SK-N-MC (cell line): ENCODE measurements around the gene ASZ1.

Experiments used
- DNase-seq: peaks from one replicate; pipeline ENCODE4 v3.0.0-alpha.2; 2011; ENCODE audit warnings: low read depth, low spot score
- H3K27ac ChIP-seq: fragments of 200-600 bp; sonication (generic); 2 replicates; pipeline ENCODE4 v1.5.1; 2016; ENCODE audit warnings: mixed run types
- H3K36me3 ChIP-seq: fragments of 200-600 bp; sonication (generic); 2 replicates; pipeline ENCODE4 v1.6.1; 2017; ENCODE audit warnings: antibody characterized with exemption, low read length, mixed read lengths; ENCODE audit not compliant: insufficient read depth
- H3K4me3 ChIP-seq: fragments of 200-600 bp; sonication (generic); 2 replicates; pipeline ENCODE4 v1.5.1; 2016
- H3K9ac ChIP-seq: fragments of 200-600 bp; sonication (generic); 2 replicates; pipeline ENCODE4 v1.8.0; 2017; ENCODE audit warnings: mixed run types, mixed read lengths; ENCODE audit not compliant: insufficient read length
- H3K9me3 ChIP-seq: fragments of 200-600 bp; sonication (generic); 2 replicates; pipeline ENCODE4 v1.6.1; 2017; ENCODE audit warnings: low read depth, mild to moderate bottlenecking, antibody characterized with exemption, low read length, moderate library complexity, mixed read lengths
- EZH2 ChIP-seq: fragments of 200-600 bp; sonication (generic); IDR thresholded peaks from one replicate; pipeline ENCODE4 v1.6.1; 2017; ENCODE audit warnings: antibody characterized with exemption
- FOXP2 ChIP-seq: optimal IDR thresholded peaks from 2 replicates; pipeline ENCODE3; 2011; ENCODE audit warnings: mild to moderate bottlenecking, moderate library complexity; ENCODE audit not compliant: insufficient read depth; ENCODE audit errors: extremely low read length, control extremely low read depth
- POLR2AphosphoS5 ChIP-seq: IDR thresholded peaks from 2 replicates; pipeline ENCODE4 v1.6.1; 2012; ENCODE audit warnings: mild to moderate bottlenecking, low read depth, low read length, borderline replicate concordance

The ASZ1 gene

DNA sequence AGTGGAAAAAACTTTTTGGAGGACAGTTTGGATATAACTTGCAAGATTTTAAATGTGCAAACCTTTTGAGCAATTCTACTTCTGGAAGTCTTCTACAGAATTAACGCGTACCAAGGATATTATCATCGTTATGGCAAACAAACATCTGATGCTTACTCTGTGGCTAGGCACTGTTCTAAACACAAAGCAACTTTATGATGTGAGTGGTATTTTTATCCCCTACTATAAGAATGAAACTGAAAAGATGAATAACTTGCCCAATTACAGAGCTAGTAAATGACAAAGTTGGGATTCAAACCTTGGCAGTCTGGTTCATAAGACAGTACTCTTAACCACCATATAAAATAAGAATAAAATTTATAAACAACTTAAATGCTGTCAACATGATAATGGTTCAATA is 15.8 kb downstream of the ASZ1 start:
- no peak overlapping the region; the same call in 1 of the 2 replicates for H3K27ac ChIP-seq
- no peak for DNase-seq
- no peak overlapping the region for H3K9ac ChIP-seq
- H3K9me3 ChIP-seq, result no peaks in the 10 kb centered on the region
- H3K36me3 ChIP-seq, result no peaks in the 10 kb centered on the region
- no peak overlapping the region for H3K4me3 ChIP-seq
- TF ChIP-seq FOXP2 (no peak), EZH2 (no peak), POLR2AphosphoS5 (no peak)

DNA sequence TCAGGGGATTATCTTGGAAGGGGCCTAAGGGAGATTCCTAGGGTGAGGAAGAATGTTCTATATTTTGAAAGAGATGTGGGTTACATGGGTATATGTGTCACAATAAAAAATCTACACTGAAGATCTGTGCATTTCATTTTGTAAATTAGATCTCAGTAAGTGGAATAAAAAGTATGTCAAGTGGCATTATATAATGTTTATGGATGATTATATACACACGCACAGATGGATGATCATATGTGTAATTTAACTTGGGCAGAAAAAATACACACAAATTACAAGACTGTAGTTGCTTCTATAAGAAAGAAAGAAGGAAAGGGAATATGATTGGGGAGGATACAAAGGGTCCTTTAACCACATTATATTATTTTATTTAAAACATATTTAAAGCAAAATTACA is 18.5 kb downstream of the ASZ1 start:
- Histone ChIP-seq H3K36me3 (no peaks in the 10 kb centered on the region), H3K9ac (no peak overlapping the region), H3K9me3 (no peaks in the 10 kb centered on the region), H3K4me3 (peak overlapping the region; percentile 21; the same call in 1 of the 2 replicates), H3K27ac (peak overlapping the region; percentile 71)
- TF ChIP-seq EZH2, result no peak
- TF ChIP-seq FOXP2, result no peak
- TF ChIP-seq POLR2AphosphoS5, result no peak
- DNase-seq, result peak; percentile 62

DNA sequence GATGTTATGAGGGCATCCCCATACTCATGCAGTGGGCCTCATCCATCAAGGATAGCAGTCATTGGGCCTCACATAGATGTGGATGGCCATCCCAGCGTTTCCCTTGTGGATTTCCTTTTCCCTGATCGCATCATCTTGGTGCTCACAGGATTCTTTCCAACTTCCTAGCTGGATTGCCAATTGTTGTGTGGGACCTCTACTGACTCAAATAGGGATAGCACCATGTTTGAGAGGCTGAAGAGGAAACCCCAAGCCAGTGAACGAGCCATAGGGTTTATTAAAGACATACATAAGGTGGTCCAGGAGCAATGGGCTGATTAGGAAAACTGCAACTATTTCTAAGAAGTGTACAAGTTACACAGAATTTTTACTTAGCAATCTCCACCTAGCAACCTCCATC is 21.8 kb downstream of the ASZ1 start:
- H3K9me3 ChIP-seq, result no peaks in the 10 kb centered on the region; the same call in 1 of the 2 replicates
- no peak for TF ChIP-seq POLR2AphosphoS5
- no peak for TF ChIP-seq EZH2
- no peak for TF ChIP-seq FOXP2
- no peak overlapping the region for H3K4me3 ChIP-seq
- no peaks in the 10 kb centered on the region for H3K36me3 ChIP-seq
- no peak for DNase-seq
- H3K27ac ChIP-seq, result no peak overlapping the region
- no peak overlapping the region for H3K9ac ChIP-seq

DNA sequence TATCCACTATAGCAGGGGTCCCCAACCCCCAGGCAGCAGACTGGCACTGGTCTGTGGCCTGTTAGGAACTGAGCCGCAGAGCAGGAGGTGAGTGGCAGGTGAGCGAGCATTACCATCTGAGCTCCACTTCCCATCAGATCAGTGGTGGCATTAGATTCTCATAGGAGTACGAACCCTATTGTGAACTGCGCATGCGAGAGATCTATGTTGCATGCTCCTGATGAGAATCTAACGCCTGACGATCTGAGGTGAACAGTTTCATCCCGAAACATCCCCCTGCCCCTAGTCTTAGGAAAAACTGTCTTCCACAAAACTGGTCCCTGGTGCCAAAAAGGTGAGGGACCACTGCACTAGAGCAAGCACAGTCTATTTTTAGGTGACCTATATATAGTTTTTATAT is 23.6 kb downstream of the ASZ1 start:
- no peak overlapping the region for H3K27ac ChIP-seq
- no peaks in the 10 kb centered on the region; the same call in 1 of the 2 replicates for H3K9me3 ChIP-seq
- H3K4me3 ChIP-seq, result no peak overlapping the region
- DNase-seq, result no peak
- TF ChIP-seq EZH2, result no peak
- no peak for TF ChIP-seq FOXP2
- TF ChIP-seq POLR2AphosphoS5, result no peak
- no peaks in the 10 kb centered on the region for H3K36me3 ChIP-seq
- no peak overlapping the region for H3K9ac ChIP-seq

DNA sequence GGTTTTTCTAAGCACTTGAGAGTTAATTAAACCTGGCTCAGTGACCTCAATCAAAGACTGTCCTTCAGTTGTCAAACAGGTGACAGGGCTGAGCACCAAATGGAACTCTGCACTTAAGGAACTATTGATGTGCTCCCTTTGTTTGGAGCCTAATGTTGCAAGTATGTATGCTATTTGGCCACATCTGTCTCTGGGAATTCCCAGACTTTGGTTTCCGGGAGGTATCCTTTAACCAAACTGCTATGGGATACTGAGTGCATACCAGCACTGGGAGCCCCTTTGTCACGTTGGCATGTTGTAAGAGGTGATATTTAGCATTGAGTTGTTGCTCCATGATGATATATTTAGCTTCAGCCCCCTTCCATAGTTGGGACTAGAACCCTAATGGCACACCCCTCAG is 25.2 kb downstream of the ASZ1 start:
- H3K9ac ChIP-seq, result no peak overlapping the region
- H3K36me3 ChIP-seq, result no peaks in the 10 kb centered on the region
- no peak for DNase-seq
- no peak overlapping the region for H3K4me3 ChIP-seq
- H3K27ac ChIP-seq, result no peak overlapping the region
- TF ChIP-seq POLR2AphosphoS5, result no peak
- TF ChIP-seq EZH2, result no peak
- TF ChIP-seq FOXP2, result no peak
- H3K9me3 ChIP-seq, result no peaks in the 10 kb centered on the region; the same call in 1 of the 2 replicates

DNA sequence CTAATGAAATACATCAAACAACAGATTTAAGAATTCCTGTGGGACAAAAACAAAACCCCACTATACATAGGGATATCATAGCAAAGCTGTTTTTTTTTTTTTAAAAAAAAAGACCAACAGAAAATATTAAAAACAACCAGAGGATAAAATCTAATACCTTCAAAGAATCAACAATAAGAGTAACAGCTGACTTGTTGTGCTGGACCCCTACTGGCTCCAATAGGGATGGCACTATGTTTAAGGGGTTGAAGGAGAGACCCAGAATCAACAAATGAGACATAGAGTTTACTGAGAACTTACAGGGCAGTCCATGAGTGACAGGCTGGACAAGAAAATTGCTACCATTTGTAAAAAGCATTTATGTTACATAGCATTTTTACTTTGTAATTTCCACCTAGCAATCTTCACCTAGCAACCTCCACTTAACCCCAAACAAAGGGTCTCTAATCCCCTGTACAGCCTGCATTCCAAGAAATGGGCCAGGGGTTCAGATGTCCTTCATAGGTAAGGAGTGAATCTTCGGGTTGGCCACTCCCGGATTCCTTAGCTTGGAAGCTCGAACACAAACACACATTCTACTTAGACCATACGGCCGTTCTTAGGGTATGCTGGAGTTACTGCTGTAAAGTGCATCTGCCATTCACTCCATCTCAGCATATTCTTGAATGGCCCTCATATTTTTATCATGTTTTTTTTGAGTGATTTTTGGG is 25.8 kb downstream of the ASZ1 start:
- no peaks in the 10 kb centered on the region for H3K36me3 ChIP-seq
- H3K27ac ChIP-seq, result no peak overlapping the region
- no peaks in the 10 kb centered on the region; the same call in 1 of the 2 replicates for H3K9me3 ChIP-seq
- H3K4me3 ChIP-seq, result no peak overlapping the region
- no peak for TF ChIP-seq EZH2
- TF ChIP-seq FOXP2, result no peak
- no peak for TF ChIP-seq POLR2AphosphoS5
- H3K9ac ChIP-seq, result no peak overlapping the region
- no peak for DNase-seq

DNA sequence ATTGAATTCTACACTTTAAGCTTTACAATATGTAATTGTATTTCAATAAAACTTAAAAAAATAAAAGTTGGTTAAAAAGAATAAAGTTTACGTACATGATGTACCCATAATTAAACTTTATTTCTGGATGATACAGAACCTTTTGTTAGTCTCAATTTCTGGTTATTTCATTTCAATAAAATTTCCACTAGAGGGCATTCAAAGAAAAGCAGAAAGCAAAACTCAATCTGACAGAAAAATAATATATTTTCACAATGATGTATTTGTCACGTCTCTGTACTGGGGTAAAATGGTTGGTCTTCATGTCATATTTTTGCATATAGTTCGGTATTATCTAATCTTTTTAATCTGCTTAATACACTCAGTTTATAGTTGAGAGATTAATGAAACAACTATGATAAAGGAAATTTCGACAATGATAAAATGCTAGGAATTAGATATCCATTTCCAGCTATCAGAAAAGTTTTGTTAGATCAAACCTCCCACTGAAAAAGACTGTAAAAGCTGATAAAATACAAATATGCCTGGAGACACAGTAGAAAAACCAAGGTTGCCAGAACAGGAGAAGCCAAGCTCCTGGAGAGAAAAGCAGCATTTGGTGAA is 27.4 kb downstream of the ASZ1 start:
- Histone ChIP-seq H3K9ac (peak overlapping the region; percentile 14), H3K9me3 (no peaks in the 10 kb centered on the region; the same call in 1 of the 2 replicates), H3K27ac (peak overlapping the region; percentile 59), H3K36me3 (no peaks in the 10 kb centered on the region), H3K4me3 (no peak overlapping the region; the same call in 1 of the 2 replicates)
- no peak for DNase-seq
- TF ChIP-seq EZH2, result no peak

DNA sequence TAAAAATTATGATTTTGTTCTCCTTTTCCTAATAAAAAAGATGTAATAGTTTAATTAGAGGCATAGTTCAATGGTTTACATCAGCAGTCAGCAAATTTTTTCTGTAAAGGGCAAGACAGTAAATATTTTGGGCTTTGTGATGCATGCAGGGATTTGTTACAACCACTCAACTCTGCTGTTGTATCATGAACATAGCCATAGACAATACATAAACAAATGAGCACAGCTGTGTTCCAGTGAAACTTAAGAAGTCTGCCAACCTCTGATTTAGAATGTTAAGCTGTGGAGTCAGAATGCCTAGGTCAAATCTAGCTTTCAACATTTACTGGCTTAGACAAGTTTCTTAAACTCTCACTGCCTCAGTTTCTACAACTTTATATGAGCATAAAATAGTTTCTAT is 31.6 kb downstream of the ASZ1 start:
- TF ChIP-seq POLR2AphosphoS5 (no peak), EZH2 (no peak), FOXP2 (no peak)
- H3K9ac ChIP-seq, result no peak overlapping the region
- H3K4me3 ChIP-seq, result no peak overlapping the region
- H3K9me3 ChIP-seq, result no peaks in the 10 kb centered on the region
- no peaks in the 10 kb centered on the region for H3K36me3 ChIP-seq
- H3K27ac ChIP-seq, result no peak overlapping the region
- DNase-seq, result no peak

DNA sequence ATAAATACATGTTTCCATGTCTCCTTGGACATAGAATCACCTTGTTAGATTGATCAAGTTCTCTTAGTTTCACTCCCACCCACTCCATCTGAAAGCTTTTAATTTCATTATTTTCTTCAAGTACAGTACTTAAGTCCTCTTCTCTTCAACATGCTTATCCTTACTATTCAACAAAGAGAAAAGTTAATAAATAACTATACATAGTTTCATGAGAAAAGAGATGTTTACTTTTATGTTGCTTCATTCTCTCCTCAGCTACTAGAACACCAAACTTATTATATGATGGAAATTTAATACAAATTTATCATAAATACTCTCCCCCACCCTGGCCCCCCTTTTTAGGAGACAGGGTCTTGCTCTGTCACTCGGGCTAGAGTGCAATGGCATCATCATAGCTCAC is 33.5 kb downstream of the ASZ1 start:
- TF ChIP-seq EZH2 (no peak), POLR2AphosphoS5 (no peak), FOXP2 (no peak)
- peaks cover 2% of the 10 kb centered on the region; the same call in 1 of the 2 replicates for H3K9me3 ChIP-seq
- H3K36me3 ChIP-seq, result no peaks in the 10 kb centered on the region
- H3K27ac ChIP-seq, result no peak overlapping the region
- DNase-seq, result no peak
- no peak overlapping the region for H3K4me3 ChIP-seq
- H3K9ac ChIP-seq, result no peak overlapping the region
